OCI-LY1 (cell line): ENCODE results near the gene ERGIC1.

Experiments
- EZH2 ChIP-seq: fragments of 200-600 bp; sonication (generic), shearing (Covaris generic); IDR thresholded peaks from 2 replicates; pipeline ENCODE4 v1.8.0; 2017; ENCODE audit warnings: borderline replicate concordance, mixed run types, mild to moderate bottlenecking, antibody characterized with exemption, low read length, moderate library complexity, mixed read lengths
- TF ChIP-seq, protein P1 (sequence below): fragments of 200-600 bp; sonication (generic), shearing (Covaris generic); IDR thresholded peaks from 2 replicates; pipeline ENCODE4 v1.5.1; 2017; ENCODE audit warnings: mild to moderate bottlenecking, antibody characterized with exemption, low read length, moderate library complexity, mixed read lengths

DNA sequence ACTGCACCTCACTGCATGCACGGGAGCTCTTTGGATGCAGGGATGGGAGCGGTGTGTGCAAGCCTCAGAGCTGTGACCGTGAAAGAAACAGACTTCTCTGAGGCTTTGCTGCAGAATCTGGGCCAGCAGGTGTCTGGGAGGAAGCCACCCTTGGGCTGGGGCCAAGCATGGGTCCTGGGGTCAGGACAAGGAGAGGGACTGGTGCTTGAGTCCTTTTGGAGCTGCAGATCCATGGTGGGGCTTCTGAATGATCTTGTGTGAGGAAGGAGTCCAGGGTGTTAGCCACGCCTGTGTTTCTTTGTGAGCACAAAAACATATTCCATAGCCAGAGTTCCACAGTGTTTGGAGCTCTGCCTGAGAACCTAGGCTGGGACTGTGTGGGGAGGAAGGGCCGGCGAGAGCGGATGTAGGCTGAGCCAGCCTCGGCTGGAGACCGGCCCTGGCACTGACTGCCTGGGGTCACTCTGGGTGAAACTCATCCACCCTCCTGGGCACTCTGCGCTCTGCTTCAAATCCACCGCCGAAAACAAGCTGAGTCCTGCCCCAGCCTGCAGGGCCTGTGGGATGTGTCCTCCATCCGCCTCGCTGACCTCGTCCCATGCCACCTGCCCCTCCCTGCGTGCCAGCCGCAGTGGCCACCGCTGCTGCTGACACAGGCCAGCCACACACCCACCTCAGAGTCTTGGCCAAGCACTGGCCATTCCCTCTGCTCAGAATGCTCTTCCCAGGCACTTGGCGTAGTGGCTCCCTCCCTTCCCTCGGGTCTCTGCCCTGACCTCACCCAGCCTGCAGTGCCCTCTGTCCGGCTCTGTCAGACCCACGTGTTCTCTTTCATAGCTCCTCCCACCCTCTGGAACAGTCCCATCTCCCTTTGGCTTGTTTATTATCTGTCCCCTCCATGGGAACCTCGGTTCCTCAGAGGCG, 26.7 kb downstream of the ERGIC1 start:
- TF ChIP-seq, protein P1, sequence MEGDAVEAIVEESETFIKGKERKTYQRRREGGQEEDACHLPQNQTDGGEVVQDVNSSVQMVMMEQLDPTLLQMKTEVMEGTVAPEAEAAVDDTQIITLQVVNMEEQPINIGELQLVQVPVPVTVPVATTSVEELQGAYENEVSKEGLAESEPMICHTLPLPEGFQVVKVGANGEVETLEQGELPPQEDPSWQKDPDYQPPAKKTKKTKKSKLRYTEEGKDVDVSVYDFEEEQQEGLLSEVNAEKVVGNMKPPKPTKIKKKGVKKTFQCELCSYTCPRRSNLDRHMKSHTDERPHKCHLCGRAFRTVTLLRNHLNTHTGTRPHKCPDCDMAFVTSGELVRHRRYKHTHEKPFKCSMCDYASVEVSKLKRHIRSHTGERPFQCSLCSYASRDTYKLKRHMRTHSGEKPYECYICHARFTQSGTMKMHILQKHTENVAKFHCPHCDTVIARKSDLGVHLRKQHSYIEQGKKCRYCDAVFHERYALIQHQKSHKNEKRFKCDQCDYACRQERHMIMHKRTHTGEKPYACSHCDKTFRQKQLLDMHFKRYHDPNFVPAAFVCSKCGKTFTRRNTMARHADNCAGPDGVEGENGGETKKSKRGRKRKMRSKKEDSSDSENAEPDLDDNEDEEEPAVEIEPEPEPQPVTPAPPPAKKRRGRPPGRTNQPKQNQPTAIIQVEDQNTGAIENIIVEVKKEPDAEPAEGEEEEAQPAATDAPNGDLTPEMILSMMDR: no peak
- TF ChIP-seq EZH2: no peak
